SJCRH30 (cell line): Measurements from ENCODE around the gene HLA-C. TPM values are rescaled to one million over a fixed set of nuclear protein-coding genes. Genes with fewer than 3 reads are reported as not detected.
A peak's percentile ranks its signal among the peaks of the same experiment; 100 is the strongest.
"Not testable (repeated sequence)": the region's sequence is repeated elsewhere in the genome, so short reads cannot be mapped to it uniquely, and the experiment has no call there.

Source experiments
- DNase-seq, 2 experiments: peaks; one replicate each; pipeline ENCODE4 v3.0.0-alpha.2; 2015 to 2020
- H3K27ac ChIP-seq: fragments of 250-450 bp; sonication (Bioruptor Pico); 2 replicates; pipeline ENCODE4 v1.5.1; 2020; ENCODE audit warnings: mild to moderate bottlenecking, moderate library complexity
- H3K27me3 ChIP-seq: fragments of 250-450 bp; sonication (Bioruptor Pico); 2 replicates; pipeline ENCODE4 v1.5.1; 2020; ENCODE audit warnings: mild to moderate bottlenecking, moderate library complexity
- H3K36me3 ChIP-seq: fragments of 250-450 bp; sonication (Bioruptor Pico); 2 replicates; pipeline ENCODE4 v1.5.1; 2020; ENCODE audit warnings: mild to moderate bottlenecking, moderate library complexity
- H3K4me1 ChIP-seq: fragments of 250-450 bp; sonication (Bioruptor Pico); 2 replicates; pipeline ENCODE4 v1.5.1; 2020; ENCODE audit warnings: mild to moderate bottlenecking, moderate library complexity
- H3K4me3 ChIP-seq: fragments of 250-450 bp; sonication (Bioruptor Pico); 2 replicates; pipeline ENCODE4 v1.5.1; 2020; ENCODE audit warnings: mild to moderate bottlenecking, moderate library complexity
- H3K9me3 ChIP-seq: fragments of 250-450 bp; sonication (Bioruptor Pico); replicated peaks from 2 replicates; pipeline ENCODE4 v1.5.1; 2020; ENCODE audit warnings: mild to moderate bottlenecking, moderate library complexity
- total RNA-seq: library from RNA; depleted of rRNA; stranded (reverse); fragments of >200 nt; shearing (Covaris generic); gene quantifications from 2 replicates; pipeline ENCODE4 v1.2.3, GENCODE V29; 2014

HLA-C gene
- total RNA-seq, 1 experiment from 2014 or later, result 0.73 TPM

GRCh38 chr6:31287619-31288018 is 15.7 kb upstream of the HLA-C start:
- Histone ChIP-seq H3K4me3 (no peak overlapping the region), H3K4me1 (no peaks in the 10 kb centered on the region), H3K9me3 (no peaks in the 10 kb centered on the region)

GRCh38 chr6:31285982-31286381 is 14.1 kb upstream of the HLA-C start:
- Histone ChIP-seq H3K4me1 (no peaks in the 10 kb centered on the region), H3K27me3 (no peaks in the 10 kb centered on the region), H3K27ac (no peak overlapping the region), H3K4me3 (no peak overlapping the region), H3K36me3 (no peaks in the 10 kb centered on the region), H3K9me3 (no peaks in the 10 kb centered on the region)
- no peak for DNase-seq

More at GRCh38 chr6:31287619-31288018, 15.7 kb upstream of the HLA-C start:
- DNase-seq, result no peak
- Histone ChIP-seq H3K27me3 (no peaks in the 10 kb centered on the region), H3K36me3 (no peaks in the 10 kb centered on the region), H3K27ac (no peak overlapping the region)

GRCh38 chr6:31285486-31285885 is 13.6 kb upstream of the HLA-C start:
- no peaks in the 10 kb centered on the region for H3K36me3 ChIP-seq
- no peaks in the 10 kb centered on the region for H3K9me3 ChIP-seq
- no peaks in the 10 kb centered on the region for H3K4me1 ChIP-seq
- H3K27ac ChIP-seq, result no peak overlapping the region
- DNase-seq, result no peak
- H3K4me3 ChIP-seq, result no peak overlapping the region
- H3K27me3 ChIP-seq, result no peaks in the 10 kb centered on the region

GRCh38 chr6:31279647-31280046 is 7.8 kb upstream of the HLA-C start:
- not testable (repeated sequence) for H3K27ac ChIP-seq, H3K4me3 ChIP-seq, DNase-seq, H3K4me1 ChIP-seq, H3K27me3 ChIP-seq, H3K36me3 ChIP-seq, H3K9me3 ChIP-seq

- H3K4me3 ChIP-seq, result no peak overlapping the region
- DNase-seq, result no peak
- no peaks in the 10 kb centered on the region for H3K4me1 ChIP-seq
- no peaks in the 10 kb centered on the region for H3K9me3 ChIP-seq
- no peak overlapping the region for H3K27ac ChIP-seq
- no peaks in the 10 kb centered on the region for H3K27me3 ChIP-seq
- no peaks in the 10 kb centered on the region for H3K36me3 ChIP-seq
These were observed 1.1 kb upstream of the HLA-C start for GRCh38 chr6:31272836-31273626.

GRCh38 chr6:31272436-31272835 is 544 bp upstream of the HLA-C start:
- Histone ChIP-seq H3K27ac (no peak overlapping the region), H3K4me1 (no peaks in the 10 kb centered on the region)
- no peak for DNase-seq

GRCh38 chr6:31270788-31271640 is 878 bp downstream of the HLA-C start:
- Histone ChIP-seq H3K4me1 (no peaks in the 10 kb centered on the region), H3K9me3 (no peaks in the 10 kb centered on the region), H3K36me3 (no peaks in the 10 kb centered on the region), H3K27ac (no peak overlapping the region), H3K4me3 (no peak overlapping the region), H3K27me3 (no peaks in the 10 kb centered on the region)
- no peak for DNase-seq

More at GRCh38 chr6:31272436-31272835, 544 bp upstream of the HLA-C start:
- no peaks in the 10 kb centered on the region for H3K9me3 ChIP-seq
- no peak overlapping the region for H3K4me3 ChIP-seq
- no peaks in the 10 kb centered on the region for H3K27me3 ChIP-seq
- no peaks in the 10 kb centered on the region for H3K36me3 ChIP-seq

GRCh38 chr6:31268836-31269235 is 3.1 kb downstream of the HLA-C start:
- H3K27ac ChIP-seq, result no peak overlapping the region
- no peaks in the 10 kb centered on the region for H3K4me1 ChIP-seq
- no peaks in the 10 kb centered on the region for H3K9me3 ChIP-seq
- H3K36me3 ChIP-seq, result no peaks in the 10 kb centered on the region
- H3K4me3 ChIP-seq, result no peak overlapping the region
- no peaks in the 10 kb centered on the region for H3K27me3 ChIP-seq
- no peak for DNase-seq

GRCh38 chr6:31268369-31268765 is 3.5 kb downstream of the HLA-C start:
- no peak for DNase-seq
- no peaks in the 10 kb centered on the region for H3K9me3 ChIP-seq
- H3K36me3 ChIP-seq, result no peaks in the 10 kb centered on the region
- H3K4me1 ChIP-seq, result no peaks in the 10 kb centered on the region
- H3K27ac ChIP-seq, result no peak overlapping the region
- no peaks in the 10 kb centered on the region for H3K27me3 ChIP-seq
- H3K4me3 ChIP-seq, result no peak overlapping the region

- no peak overlapping the region for H3K4me3 ChIP-seq
These were observed 4.1 kb downstream of the HLA-C start for GRCh38 chr6:31267651-31268368.

GRCh38 chr6:31266567-31267360 is 5.1 kb downstream of the HLA-C start:
- no peaks in the 10 kb centered on the region for H3K36me3 ChIP-seq
- no peaks in the 10 kb centered on the region for H3K27me3 ChIP-seq
- no peak overlapping the region for H3K27ac ChIP-seq
- no peaks in the 10 kb centered on the region for H3K9me3 ChIP-seq
- no peaks in the 10 kb centered on the region for H3K4me1 ChIP-seq
- no peak for DNase-seq
- H3K4me3 ChIP-seq, result no peak overlapping the region

More at GRCh38 chr6:31267651-31268368, 4.1 kb downstream of the HLA-C start:
- Histone ChIP-seq H3K36me3 (no peaks in the 10 kb centered on the region), H3K27ac (no peak overlapping the region), H3K9me3 (no peaks in the 10 kb centered on the region), H3K4me1 (no peaks in the 10 kb centered on the region), H3K27me3 (no peaks in the 10 kb centered on the region)
- DNase-seq, result peak in 1 of 2 experiments; percentile 25

GRCh38 chr6:31265926-31266325 is 6.0 kb downstream of the HLA-C start:
- Histone ChIP-seq H3K36me3 (no peaks in the 10 kb centered on the region), H3K9me3 (no peaks in the 10 kb centered on the region), H3K4me3 (no peak overlapping the region), H3K27me3 (no peaks in the 10 kb centered on the region), H3K4me1 (no peaks in the 10 kb centered on the region), H3K27ac (no peak overlapping the region)
- no peak for DNase-seq

- not testable (repeated sequence) for H3K36me3 ChIP-seq, H3K4me1 ChIP-seq, H3K9me3 ChIP-seq, H3K4me3 ChIP-seq, H3K27ac ChIP-seq, H3K27me3 ChIP-seq, DNase-seq
These were observed 8.5 kb downstream of the HLA-C start for GRCh38 chr6:31263346-31263933.

- H3K27ac ChIP-seq, H3K4me1 ChIP-seq, H3K36me3 ChIP-seq, DNase-seq, H3K9me3 ChIP-seq, H3K4me3 ChIP-seq, H3K27me3 ChIP-seq: not testable (repeated sequence)
These were observed 11.9 kb downstream of the HLA-C start for GRCh38 chr6:31259995-31260394.
